Calu3 (cell line): Measurements from ENCODE around the gene LHFPL3. TPM values are rescaled to one million over a fixed set of nuclear protein-coding genes. Genes with fewer than 3 reads are reported as not detected.

Experiments
- BruUV-seq: library from RNA; stranded (reverse); fragments of 400-500 nt; replicated peaks from 2 replicates; lab custom pipeline; 2021; lab: Mats Ljungman, UMichigan
- CTCF ChIA-PET: fragments of 300-600 bp; sonication (Branson Sonifier 250); formaldehyde crosslinking; loops from one replicate; lab custom pipeline; 2022; ENCODE audit warnings: antibody characterized with exemption; lab: Charles Lee
- DNase-seq: peaks from one replicate; pipeline ENCODE4 v3.0.0; 2022
- H3K27ac Mint-ChIP-seq: one replicate; pipeline ENCODE4 v1.8.0; 2022; ENCODE audit warnings: mixed read lengths; ENCODE audit not compliant: unreplicated experiment
- H3K27me3 Mint-ChIP-seq: one replicate; pipeline ENCODE4 v1.8.0; 2022; ENCODE audit warnings: mixed read lengths; ENCODE audit not compliant: unreplicated experiment
- H3K36me3 Mint-ChIP-seq: one replicate; pipeline ENCODE4 v1.8.0; 2022; ENCODE audit warnings: mild to moderate bottlenecking, moderate library complexity, mixed read lengths; ENCODE audit not compliant: insufficient read depth, unreplicated experiment
- H3K4me1 Mint-ChIP-seq: one replicate; pipeline ENCODE4 v1.8.0; 2022; ENCODE audit warnings: mild to moderate bottlenecking, low read depth, mixed read lengths; ENCODE audit not compliant: unreplicated experiment
- H3K4me3 Mint-ChIP-seq: one replicate; pipeline ENCODE4 v1.8.0; 2022; ENCODE audit warnings: mild to moderate bottlenecking, low read depth, moderate library complexity, mixed read lengths; ENCODE audit not compliant: unreplicated experiment
- H3K9me3 Mint-ChIP-seq: one replicate; pipeline ENCODE4 v1.8.0; 2022; ENCODE audit warnings: low read depth, mixed read lengths; ENCODE audit not compliant: unreplicated experiment
- CTCF ChIP-seq: fragments of 200-600 bp; IDR thresholded peaks from one replicate; pipeline ENCODE4 v1.8.0; 2022; ENCODE audit warnings: antibody characterized with exemption; ENCODE audit not compliant: unreplicated experiment
- intact Hi-C: fragments of 100-400 bp; cut with micrococcal nuclease; formaldehyde crosslinking; loops from one replicate; pipeline ENCODE4 v1.10.0; 2022; ENCODE audit not compliant: unreplicated experiment
- total RNA-seq: library from RNA; stranded (reverse); gene quantifications from 2 replicates; pipeline ENCODE4 v1.2.3, GENCODE V29; 2022

LHFPL3 gene
- total RNA-seq, 1 experiment from 2014 or later, result not detected

GRCh38 chr7:104509874-104510273 lies 181.5 kb downstream of the LHFPL3 start:
- CTCF ChIA-PET, result no interaction called here

GRCh38 chr7:104524853-104525252 lies 196.4 kb downstream of the LHFPL3 start:
- Mint-ChIP-seq H3K4me1 (no peaks in the 10 kb centered on the region), H3K9me3 (no peaks in the 10 kb centered on the region), H3K36me3 (peaks cover 5% of the 10 kb centered on the region), H3K27me3 (peaks cover 37% of the 10 kb centered on the region), H3K4me3 (no peak overlapping the region), H3K27ac (no peak overlapping the region)
- intact Hi-C loops, result no loop called here
- no TSS peak for BruUV-seq
- no peak for DNase-seq
- CTCF ChIA-PET, result no interaction called here
- TF ChIP-seq CTCF, result no peak

More at GRCh38 chr7:104509874-104510273, 181.5 kb downstream of the LHFPL3 start:
- no TSS peak for BruUV-seq
- Mint-ChIP-seq H3K36me3 (no peaks in the 10 kb centered on the region), H3K27me3 (no peaks in the 10 kb centered on the region), H3K4me1 (no peaks in the 10 kb centered on the region), H3K9me3 (no peaks in the 10 kb centered on the region), H3K4me3 (no peak overlapping the region), H3K27ac (no peak overlapping the region)
- no peak for DNase-seq
- intact Hi-C loops, result no loop called here
- TF ChIP-seq CTCF, result no peak

GRCh38 chr7:104528142-104528541 lies 199.7 kb downstream of the LHFPL3 start:
- H3K27me3 Mint-ChIP-seq, result peaks cover 38% of the 10 kb centered on the region
- no peak overlapping the region for H3K4me3 Mint-ChIP-seq
- no TSS peak for BruUV-seq
- H3K9me3 Mint-ChIP-seq, result no peaks in the 10 kb centered on the region
- CTCF ChIA-PET, result no interaction called here
- H3K4me1 Mint-ChIP-seq, result no peaks in the 10 kb centered on the region
- no peak for TF ChIP-seq CTCF
- H3K36me3 Mint-ChIP-seq, result peaks cover 5% of the 10 kb centered on the region
- H3K27ac Mint-ChIP-seq, result no peak overlapping the region
- no peak for DNase-seq
- intact Hi-C loops, result no loop called here

GRCh38 chr7:104529567-104529966 lies 201.2 kb downstream of the LHFPL3 start:
- intact Hi-C loops, result no loop called here
- no peaks in the 10 kb centered on the region for H3K36me3 Mint-ChIP-seq
- no peak overlapping the region for H3K4me3 Mint-ChIP-seq
- BruUV-seq, result no TSS peak
- TF ChIP-seq CTCF, result no peak
- DNase-seq, result no peak
- H3K9me3 Mint-ChIP-seq, result no peaks in the 10 kb centered on the region
- no peak overlapping the region for H3K27ac Mint-ChIP-seq
- H3K27me3 Mint-ChIP-seq, result peaks cover 30% of the 10 kb centered on the region
- no peaks in the 10 kb centered on the region for H3K4me1 Mint-ChIP-seq
- CTCF ChIA-PET, result no interaction called here
